Islet of Langerhans (tissue), 1 donor: ENCODE data around the gene HTR1B.

Experiments used
- FAIRE-seq: peaks from one replicate; lab custom pipeline; 2011; peaks lifted over from hg19 to GRCh38; lab: Jason Lieb, UNC

HTR1B gene

DNA sequence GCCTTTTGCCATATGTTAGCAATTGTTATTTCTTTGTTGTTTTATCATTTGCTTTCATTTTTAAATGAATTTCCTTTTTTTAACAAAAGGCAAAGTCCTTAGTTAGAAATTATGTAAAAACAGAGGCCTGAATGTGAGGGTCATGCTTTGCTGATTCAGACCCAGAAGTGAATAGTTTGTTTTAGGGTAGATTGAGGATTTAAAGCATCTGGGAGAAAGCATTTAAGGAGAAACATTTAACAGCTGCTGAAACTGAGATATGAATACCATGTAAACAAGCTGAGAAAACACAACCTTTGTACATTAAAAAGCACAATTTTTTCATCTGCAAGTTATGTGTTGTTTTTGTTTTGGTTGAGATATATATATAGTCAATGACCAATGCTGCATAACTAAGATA is 8.0 kb downstream of the HTR1B start:
- FAIRE-seq = no peak

DNA sequence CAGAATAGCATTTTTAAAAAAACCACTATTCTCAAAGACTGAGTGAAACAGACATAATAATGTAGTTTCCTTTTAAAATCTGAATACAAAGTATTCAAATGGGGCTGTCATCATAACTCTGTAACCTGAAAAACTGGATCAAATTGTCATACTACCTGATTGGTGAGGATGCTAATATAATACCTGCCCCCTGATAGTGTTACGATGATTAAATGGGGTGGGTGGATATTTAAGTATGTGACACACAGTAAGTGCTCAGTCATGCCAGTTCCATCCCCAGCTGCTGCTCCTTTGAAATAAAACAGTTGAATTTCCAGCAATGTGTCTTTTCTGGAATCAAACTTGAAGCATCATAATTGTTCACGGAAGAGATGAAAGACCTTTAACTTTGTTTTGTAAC is 8.9 kb downstream of the HTR1B start:
- FAIRE-seq = no peak

GRCh38 chr6:77451466-77451865 is 11.8 kb downstream of the HTR1B start:
- no peak for FAIRE-seq

GRCh38 chr6:77450924-77451323 is 12.4 kb downstream of the HTR1B start:
- FAIRE-seq = no peak

DNA sequence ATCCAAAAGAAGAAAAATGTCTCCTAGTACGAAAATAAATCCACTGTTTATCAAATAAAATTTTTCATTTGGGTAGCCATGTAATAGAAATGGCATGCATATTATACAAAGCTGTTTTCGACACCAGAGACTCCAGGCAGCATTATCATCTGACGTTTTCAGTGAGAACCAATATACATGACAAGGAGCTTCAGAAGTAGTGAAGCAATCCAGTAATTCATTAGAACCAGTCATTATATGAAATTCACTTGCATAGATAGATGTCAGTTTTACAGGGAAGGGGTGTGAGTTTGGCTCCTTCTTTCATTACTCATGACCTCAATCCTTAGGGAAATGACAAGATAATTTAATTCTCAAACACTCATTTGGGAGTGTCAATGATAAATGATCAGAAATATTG is 14.7 kb downstream of the HTR1B start:
- FAIRE-seq = no peak

DNA sequence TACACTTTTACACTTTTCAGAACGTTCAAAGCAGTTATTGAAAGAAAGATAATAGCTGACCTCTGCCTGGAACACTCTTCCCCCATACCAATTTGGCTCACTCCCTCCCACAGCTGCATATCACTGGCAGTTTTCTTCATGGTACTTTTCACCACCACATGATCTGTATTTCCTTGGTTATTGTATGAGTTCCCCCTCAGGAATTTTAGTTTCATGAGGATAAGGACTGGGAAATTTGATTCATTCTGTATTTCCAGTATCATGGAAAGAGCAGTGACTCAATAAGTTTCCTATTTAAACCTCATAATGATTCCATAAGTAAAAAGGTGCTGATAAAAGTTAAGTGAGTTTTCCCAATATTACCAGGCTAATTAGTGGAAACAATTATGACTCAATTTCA is 16.0 kb downstream of the HTR1B start:
- no peak for FAIRE-seq

GRCh38 chr6:77446249-77446648 is 17.0 kb downstream of the HTR1B start:
- no peak for FAIRE-seq

GRCh38 chr6:77445214-77445613 is 18.1 kb downstream of the HTR1B start:
- FAIRE-seq = no peak

DNA sequence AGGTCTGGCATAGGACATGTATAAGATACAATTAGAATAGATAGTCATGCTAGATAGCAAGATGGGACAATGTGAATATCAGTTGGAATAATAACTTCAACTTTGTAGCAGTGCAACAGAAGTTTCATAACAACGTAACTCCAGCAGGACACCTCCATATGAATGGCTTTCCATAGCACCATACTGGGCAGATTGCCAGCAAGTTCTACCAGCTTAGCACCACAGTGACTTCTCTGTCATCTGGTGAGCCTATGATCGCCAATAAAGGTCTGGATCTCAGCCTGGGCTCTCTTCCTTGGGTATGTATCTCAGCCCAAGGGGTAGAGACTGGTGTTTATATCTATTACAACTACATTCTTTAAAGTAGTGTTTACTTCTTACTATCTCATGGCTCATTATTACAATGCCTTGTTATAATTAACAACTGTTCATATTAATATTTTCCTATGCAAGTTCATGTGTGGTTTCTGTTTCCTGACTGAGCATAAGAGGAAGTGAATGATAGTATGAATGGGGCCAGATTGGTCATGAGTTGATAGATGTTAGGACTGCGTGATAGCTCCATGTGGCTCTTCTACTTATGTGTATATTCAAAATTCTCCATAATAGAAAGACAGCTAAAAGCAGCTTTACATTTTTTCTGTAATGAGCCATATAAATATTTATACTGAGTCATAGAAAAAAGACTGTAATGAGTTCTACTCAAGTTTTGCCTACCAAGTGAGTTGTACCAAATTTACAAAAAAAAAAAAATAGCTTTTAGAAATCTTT is 22.9 kb downstream of the HTR1B start:
- no peak for FAIRE-seq

DNA sequence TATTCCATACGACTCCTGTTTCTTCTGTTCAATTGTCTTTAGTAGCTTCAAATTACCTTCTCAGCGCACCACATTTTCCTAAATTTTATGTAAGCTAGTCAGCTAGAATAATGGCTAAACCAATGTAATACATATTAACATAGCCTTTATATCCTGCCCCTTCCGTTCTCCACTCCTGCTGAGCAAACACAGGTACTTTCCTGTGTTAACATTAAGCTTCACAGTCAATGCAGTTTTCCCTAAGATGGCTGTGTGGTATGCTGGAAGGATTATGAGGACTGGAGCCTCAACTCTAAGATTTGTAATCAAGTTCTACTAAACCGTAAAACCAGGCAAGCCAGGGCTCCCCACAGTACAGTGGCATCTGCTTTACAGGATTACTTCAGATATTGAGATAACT is 29.4 kb downstream of the HTR1B start:
- FAIRE-seq = no peak

DNA sequence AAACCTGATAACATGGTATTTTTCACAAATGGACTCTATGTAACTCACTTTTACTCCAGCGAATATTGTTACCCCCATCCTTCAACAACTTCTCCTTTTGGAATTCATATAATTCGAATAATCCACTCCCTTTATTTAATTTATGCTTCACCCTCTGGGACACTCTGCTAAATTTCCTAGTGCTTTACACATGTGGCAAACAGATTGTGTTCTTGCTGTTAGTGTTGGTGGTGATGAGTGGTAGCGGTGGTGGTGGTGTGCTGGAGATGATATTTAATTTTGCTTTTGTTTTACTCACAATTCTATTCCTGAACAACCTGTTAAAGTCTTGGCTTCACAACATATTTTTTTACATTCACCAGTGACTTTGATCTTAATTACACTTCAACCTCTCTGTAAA is 32.8 kb downstream of the HTR1B start:
- FAIRE-seq = no peak

DNA sequence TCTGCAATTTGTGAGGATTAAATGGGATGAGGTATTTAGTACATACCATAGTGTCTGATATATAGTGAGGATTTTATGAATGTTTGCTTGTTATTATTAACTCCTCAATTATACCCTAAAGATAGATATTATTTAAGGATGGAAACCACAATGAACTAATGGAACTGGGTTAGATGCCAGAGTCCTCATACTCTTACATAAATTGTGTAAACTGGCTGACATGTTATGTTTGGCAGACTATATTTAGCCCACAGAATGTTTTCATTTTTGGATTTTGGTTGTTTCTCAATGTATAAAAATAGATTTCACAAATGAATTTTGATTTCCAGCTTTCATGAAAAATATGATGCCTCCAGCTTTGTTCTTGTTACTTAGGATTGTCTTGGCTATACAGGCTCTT is 37.6 kb downstream of the HTR1B start:
- FAIRE-seq = no peak

DNA sequence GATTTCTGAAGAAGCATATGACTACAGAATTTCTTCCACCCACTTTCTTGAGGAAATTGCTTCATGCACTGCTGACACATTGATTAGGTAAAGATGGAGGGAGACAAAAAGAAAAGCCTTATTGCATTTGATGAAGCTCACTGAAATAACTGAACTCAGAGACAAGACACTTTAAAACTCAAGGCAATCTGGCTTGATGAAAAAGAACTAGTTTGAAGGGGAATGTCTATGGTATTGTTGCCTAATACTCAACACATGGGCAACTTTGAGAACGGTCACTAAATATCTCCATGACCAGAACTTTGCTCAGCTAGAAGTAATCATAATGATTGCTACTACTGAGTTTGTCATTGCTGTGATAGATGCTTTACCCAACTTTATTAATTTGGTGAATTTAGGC is 38.1 kb downstream of the HTR1B start:
- FAIRE-seq = no peak

GRCh38 chr6:77424761-77425160 is 38.5 kb downstream of the HTR1B start:
- no peak for FAIRE-seq

GRCh38 chr6:77416839-77417238 is 46.5 kb downstream of the HTR1B start:
- FAIRE-seq = no peak

- no peak for FAIRE-seq
Observed at GRCh38 chr6:77415706-77416105, 47.6 kb downstream of the HTR1B start.
